Muscle layer of colon (tissue), 2 donors: ENCODE results near the gene ABHD15.

Experiments
- H3K27ac ChIP-seq: one replicate; pipeline ENCODE4 v1.7.0; 2013; ENCODE audit warnings: low read depth, mild to moderate bottlenecking, low read length, moderate library complexity
- H3K27me3 ChIP-seq, 2 donors: one replicate each; pipeline ENCODE4 v1.7.0; 2013; ENCODE audit warnings: low read length in 2 of 2, mild to moderate bottlenecking in 2 of 2; ENCODE audit not compliant: insufficient read depth in 2 of 2, control insufficient read depth in 1 of 2
- H3K36me3 ChIP-seq: one replicate; pipeline ENCODE4 v1.7.0; 2013; ENCODE audit warnings: mild to moderate bottlenecking, low read length; ENCODE audit not compliant: insufficient read depth
- H3K4me1 ChIP-seq: one replicate; pipeline ENCODE4 v1.7.0; 2013; ENCODE audit warnings: mild to moderate bottlenecking, low read length; ENCODE audit not compliant: insufficient read depth
- H3K4me3 ChIP-seq, 2 donors: one replicate each; pipeline ENCODE4 v1.7.0; 2013; ENCODE audit warnings: low read length in 2 of 2, low read depth in 1 of 2, mild to moderate bottlenecking in 1 of 2, moderate library complexity in 1 of 2
- H3K9ac ChIP-seq: one replicate; pipeline ENCODE4 v1.7.0; 2013; ENCODE audit warnings: low read length
- H3K9me3 ChIP-seq: one replicate; pipeline ENCODE4 v1.7.0; 2013; ENCODE audit warnings: mild to moderate bottlenecking, low read length
- donor health status: abdominal sarcoma.
- donor health status: Adenocarcinoma of cecum.

The ABHD15 gene, protein sequence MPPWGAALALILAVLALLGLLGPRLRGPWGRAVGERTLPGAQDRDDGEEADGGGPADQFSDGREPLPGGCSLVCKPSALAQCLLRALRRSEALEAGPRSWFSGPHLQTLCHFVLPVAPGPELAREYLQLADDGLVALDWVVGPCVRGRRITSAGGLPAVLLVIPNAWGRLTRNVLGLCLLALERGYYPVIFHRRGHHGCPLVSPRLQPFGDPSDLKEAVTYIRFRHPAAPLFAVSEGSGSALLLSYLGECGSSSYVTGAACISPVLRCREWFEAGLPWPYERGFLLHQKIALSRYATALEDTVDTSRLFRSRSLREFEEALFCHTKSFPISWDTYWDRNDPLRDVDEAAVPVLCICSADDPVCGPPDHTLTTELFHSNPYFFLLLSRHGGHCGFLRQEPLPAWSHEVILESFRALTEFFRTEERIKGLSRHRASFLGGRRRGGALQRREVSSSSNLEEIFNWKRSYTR

DNA sequence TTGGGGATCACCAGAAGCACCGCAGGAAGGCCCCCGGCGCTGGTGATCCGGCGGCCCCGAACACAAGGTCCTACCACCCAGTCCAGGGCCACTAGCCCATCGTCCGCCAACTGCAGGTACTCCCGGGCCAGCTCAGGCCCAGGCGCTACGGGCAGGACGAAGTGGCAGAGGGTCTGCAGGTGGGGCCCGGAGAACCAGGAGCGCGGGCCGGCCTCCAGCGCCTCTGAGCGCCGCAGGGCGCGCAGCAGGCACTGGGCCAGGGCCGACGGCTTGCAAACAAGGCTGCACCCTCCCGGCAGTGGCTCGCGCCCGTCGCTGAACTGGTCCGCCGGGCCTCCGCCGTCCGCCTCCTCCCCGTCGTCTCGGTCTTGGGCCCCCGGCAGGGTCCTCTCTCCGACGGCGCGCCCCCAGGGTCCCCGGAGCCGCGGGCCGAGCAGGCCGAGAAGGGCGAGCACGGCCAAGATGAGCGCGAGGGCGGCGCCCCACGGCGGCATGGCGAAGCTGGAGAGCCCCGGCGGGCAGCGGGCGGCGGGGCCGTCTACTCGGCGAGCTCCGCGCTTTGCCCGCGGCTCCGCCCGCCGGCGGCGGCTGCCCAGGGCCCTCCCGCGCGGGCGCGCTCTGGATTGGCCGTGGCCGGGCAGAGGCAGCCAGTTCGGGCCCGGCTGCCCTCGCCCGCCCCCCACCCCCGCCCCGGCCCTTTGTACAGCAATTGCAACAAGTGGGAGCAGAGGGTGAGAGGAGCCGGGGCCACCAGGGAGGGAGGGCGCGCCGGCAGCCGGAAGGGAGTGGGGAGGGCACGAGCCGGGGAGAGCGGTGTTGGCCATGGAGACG is at the start of gene ABHD15:
Gene ABHD15, minus strand, starts transcription at position 565 of the 831 bp plus-strand sequence. Its CDS starts 71 bp downstream, at position 494.
- H3K4me1 ChIP-seq: peaks cover 13% of the 10 kb centered on the region
- peak within 1 kb of the TSS; percentile 27 for H3K9ac ChIP-seq

DNA sequence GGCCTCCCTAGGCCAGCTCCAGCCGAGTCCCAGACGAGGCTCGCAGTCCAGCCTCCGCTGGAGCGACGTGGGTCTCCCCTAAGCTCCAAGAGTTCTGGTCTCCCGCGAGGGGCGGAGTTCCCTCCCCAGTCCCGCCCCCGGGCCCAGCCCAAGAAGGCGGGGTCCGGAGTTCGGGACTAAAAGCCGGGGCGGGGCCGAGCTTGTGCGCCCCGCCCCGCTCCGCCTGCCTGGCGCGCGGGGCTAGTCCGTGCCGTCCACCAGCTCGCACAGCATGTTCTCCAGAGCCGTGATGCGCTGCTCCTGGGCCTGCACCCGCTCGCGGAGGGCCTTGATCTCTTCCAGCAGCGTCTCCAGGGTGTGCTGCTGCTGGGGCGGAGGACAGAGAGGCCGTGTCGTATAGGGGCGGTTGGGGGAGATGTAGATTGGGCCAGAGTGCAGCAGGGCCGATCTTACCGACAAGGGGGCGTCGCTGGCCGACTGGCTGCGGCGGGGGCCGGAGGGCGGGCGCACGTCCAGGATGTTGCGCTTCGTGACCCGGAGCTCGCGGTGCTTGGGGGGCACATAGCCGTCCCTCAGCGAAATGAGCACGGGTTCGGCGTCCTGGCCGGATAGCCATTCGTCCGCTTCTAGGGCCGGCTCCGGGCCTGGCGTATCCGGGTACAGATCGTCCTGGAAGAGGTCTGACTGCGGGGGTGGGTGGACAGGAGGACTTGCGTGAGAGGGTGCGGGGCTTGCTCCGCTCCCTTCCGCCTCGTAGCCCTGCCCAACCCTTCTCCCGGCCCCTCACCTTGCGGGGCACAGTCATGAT is 48.9 kb upstream of the ABHD15 start:
- H3K27me3 ChIP-seq: peaks cover 0 to 27% of the 10 kb centered on the region in 2 donors
- H3K9ac ChIP-seq: no peak overlapping the region
- no peaks in the 10 kb centered on the region for H3K9me3 ChIP-seq
- H3K36me3 ChIP-seq: no peaks in the 10 kb centered on the region
- H3K4me3 ChIP-seq: peak overlapping the region; percentile 23 to 63
- peaks cover 64% of the 10 kb centered on the region for H3K4me1 ChIP-seq
- peak overlapping the region; percentile 63 for H3K27ac ChIP-seq

More for the DNA sequence above, at the start of gene ABHD15:
- Histone ChIP-seq H3K4me3 (peak within 1 kb of the TSS; percentile 65 to 88), H3K9me3 (no peaks in the 10 kb centered on the region), H3K27ac (peak within 1 kb of the TSS; percentile 36), H3K36me3 (peaks cover 5% of the 10 kb centered on the region), H3K27me3 (no peaks in the 10 kb centered on the region)

DNA sequence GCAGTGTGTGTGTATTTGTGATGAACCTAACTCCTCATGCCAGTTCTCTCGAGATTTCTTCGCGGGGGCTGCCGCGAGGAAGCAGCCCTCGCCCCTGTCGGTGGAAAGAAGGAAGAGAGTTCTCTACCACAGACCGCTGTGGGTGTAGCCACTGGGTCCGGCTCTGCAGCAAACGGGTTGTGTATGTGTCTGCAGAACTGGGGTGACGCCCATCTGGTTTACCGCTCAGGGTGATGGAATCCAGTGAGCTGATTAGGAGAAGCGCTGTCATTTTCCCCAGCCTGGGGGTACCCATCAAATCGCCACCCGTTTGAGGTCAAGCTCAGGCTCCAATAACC is 48.2 kb upstream of the ABHD15 start:
- no peaks in the 10 kb centered on the region for H3K36me3 ChIP-seq
- H3K27me3 ChIP-seq: peaks cover 0 to 27% of the 10 kb centered on the region in 2 donors
- no peaks in the 10 kb centered on the region for H3K9me3 ChIP-seq
- peaks cover 64% of the 10 kb centered on the region for H3K4me1 ChIP-seq
- no peak overlapping the region for H3K27ac ChIP-seq
- H3K9ac ChIP-seq: no peak overlapping the region
- peak overlapping the region in 1 of 2 donors; percentile 63 for H3K4me3 ChIP-seq

DNA sequence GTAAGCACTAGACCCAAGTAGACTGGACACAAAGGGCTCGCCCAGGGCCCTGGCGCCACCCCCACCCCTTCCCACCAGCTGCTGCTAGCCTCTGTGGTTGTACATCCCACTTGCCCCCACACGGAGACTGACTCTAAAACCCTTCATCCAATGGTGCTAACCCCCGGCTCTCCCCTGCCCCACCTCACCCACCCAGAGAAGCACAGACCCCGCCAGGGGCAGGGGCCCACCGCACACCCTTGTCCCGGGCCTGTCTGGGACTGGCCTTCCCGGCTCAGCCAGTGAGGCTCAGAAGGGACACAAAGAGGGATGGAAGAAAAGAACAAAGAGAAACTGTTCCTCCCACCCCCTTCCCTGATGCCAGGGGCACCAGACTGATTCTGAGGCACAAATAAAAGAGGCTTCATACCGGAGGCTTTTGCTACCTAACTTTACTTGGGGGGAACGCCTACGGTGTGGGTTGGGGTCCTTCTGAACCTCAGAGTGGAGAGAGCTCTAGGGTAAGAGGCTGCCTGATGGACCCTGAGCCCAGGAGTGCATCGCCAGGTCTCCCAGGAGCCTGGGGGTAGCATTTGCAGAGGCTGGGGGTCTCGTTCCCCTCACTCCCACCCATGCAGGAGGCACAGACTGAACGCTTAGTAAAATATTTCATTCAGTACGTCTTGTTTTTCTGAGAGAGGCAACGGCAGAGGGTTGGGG is 47.7 kb upstream of the ABHD15 start:
- peaks cover 59% of the 10 kb centered on the region for H3K4me1 ChIP-seq
- no peak overlapping the region for H3K9ac ChIP-seq
- H3K27ac ChIP-seq: no peak overlapping the region
- H3K27me3 ChIP-seq: peaks cover 0 to 27% of the 10 kb centered on the region in 2 donors
- H3K9me3 ChIP-seq: no peaks in the 10 kb centered on the region
- H3K36me3 ChIP-seq: no peaks in the 10 kb centered on the region
- H3K4me3 ChIP-seq: peak overlapping the region in 1 of 2 donors; percentile 63

- Histone ChIP-seq H3K4me1 (peaks cover 53% of the 10 kb centered on the region), H3K27ac (no peak overlapping the region), H3K27me3 (peaks cover 0 to 21% of the 10 kb centered on the region in 2 donors), H3K4me3 (peak overlapping the region; percentile 14 to 58), H3K9ac (no peak overlapping the region), H3K36me3 (no peaks in the 10 kb centered on the region), H3K9me3 (no peaks in the 10 kb centered on the region)
These were observed 47.0 kb upstream of the ABHD15 start for GRCh38 chr17:29613856-29614255.

- Histone ChIP-seq H3K36me3 (no peaks in the 10 kb centered on the region), H3K4me3 (peak overlapping the region; percentile 20 to 58), H3K9me3 (no peaks in the 10 kb centered on the region), H3K27me3 (peaks cover 0 to 16% of the 10 kb centered on the region in 2 donors), H3K9ac (no peak overlapping the region), H3K27ac (peak overlapping the region; percentile 37), H3K4me1 (peaks cover 48% of the 10 kb centered on the region)
These were observed 46.6 kb upstream of the ABHD15 start for GRCh38 chr17:29613352-29613837.

- H3K27me3 ChIP-seq: peaks cover 0 to 14% of the 10 kb centered on the region in 2 donors
- peak overlapping the region; percentile 37 for H3K27ac ChIP-seq
- H3K4me3 ChIP-seq: no peak overlapping the region
- no peaks in the 10 kb centered on the region for H3K9me3 ChIP-seq
- no peak overlapping the region for H3K9ac ChIP-seq
- peaks cover 43% of the 10 kb centered on the region for H3K4me1 ChIP-seq
- no peaks in the 10 kb centered on the region for H3K36me3 ChIP-seq
These were observed 45.8 kb upstream of the ABHD15 start for GRCh38 chr17:29612404-29613280.

DNA sequence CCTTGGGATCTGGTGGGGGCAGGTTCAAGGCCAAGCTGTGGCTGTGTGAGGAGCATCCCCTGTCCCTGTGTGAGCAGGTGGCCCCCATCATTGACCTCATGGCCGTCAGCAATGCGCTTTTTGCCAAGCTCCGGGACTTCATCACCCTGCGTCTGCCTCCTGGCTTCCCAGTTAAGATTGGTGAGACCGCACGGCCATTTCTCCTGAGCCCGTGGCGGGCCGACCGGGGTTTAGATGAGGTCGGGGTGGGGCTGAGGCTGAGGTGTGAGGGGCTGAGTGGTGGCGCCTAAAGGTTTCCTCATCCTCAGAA is 45.2 kb upstream of the ABHD15 start:
- no peaks in the 10 kb centered on the region for H3K9me3 ChIP-seq
- no peak overlapping the region for H3K4me3 ChIP-seq
- H3K27ac ChIP-seq: no peak overlapping the region
- H3K4me1 ChIP-seq: peaks cover 37% of the 10 kb centered on the region
- H3K27me3 ChIP-seq: peaks cover 0 to 8% of the 10 kb centered on the region in 2 donors
- no peaks in the 10 kb centered on the region for H3K36me3 ChIP-seq
- H3K9ac ChIP-seq: no peak overlapping the region

GRCh38 chr17:29611351-29612093 is 44.7 kb upstream of the ABHD15 start:
- Histone ChIP-seq H3K27me3 (peaks cover 0 to 3% of the 10 kb centered on the region in 2 donors), H3K9ac (no peak overlapping the region), H3K4me3 (no peak overlapping the region), H3K36me3 (no peaks in the 10 kb centered on the region), H3K27ac (no peak overlapping the region), H3K9me3 (no peaks in the 10 kb centered on the region), H3K4me1 (peaks cover 32% of the 10 kb centered on the region)
